Lung microvascular endothelial cell (primary cell): Measurements from ENCODE around the gene TEX22. TPM values are rescaled to one million over a fixed set of nuclear protein-coding genes. Genes with fewer than 3 reads are reported as not detected.
A peak's percentile ranks its signal among the peaks of the same experiment; 100 is the strongest.

ENCODE experiments used
- DNase-seq, 2 donors: peaks; one replicate each; pipeline versions ENCODE4 v3.0.0 to v3.0.0-alpha.2; 2010; ENCODE audit warnings: low read depth in 2 of 2
- total RNA-seq: library from RNA; depleted of rRNA; stranded (reverse); fragments of >200 nt; gene quantifications from 2 replicates; pipeline ENCODE4 v1.2.1, GENCODE V29; 2014

The TEX22 gene
- total RNA-seq, 1 donor from 2014 or later: under 0.01 TPM

DNA sequence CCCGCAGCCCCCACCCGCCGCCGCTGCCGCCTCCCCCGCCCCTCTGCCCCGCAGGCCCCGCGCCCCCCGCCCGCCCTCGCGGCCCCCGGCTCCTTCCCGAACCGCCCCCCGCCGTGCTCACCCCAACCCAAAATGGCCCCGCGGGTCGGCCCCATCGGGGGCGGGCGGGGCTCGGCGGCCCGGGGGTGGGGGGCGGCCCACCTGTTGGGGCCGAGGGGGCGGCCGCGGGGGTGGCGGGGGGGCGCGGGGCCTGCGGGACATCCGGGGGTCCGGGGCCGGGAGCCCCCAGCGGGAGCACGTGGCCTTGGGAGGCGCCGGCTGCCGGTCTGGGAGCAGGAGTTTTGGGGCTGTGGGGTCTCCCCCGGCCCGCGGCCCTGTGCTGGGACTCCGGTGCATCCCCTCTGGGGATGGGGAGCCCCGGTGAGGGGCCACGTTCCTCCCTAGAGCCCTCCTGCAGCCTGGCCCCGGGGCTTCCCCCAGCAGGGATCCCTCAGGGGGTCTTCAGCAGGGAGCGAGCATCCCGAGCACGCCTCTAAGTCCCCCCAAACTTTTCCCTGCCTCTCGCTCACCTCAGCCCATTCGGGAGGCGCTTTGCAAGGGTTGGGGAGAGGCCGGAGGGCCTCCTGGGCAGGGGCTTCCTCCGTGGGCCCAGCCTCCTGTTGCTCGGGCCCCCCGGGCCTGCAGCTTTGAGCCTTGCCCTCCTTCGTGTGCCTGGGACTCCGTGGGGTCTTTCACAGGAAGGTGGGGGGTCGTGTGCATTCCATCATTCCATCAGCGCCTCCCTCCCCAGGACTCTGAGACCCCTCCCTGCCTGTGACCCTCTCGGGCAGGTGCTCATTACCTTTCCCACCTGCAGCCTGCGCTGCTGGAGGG, 22.0 kb downstream of the TEX22 start:
- DNase-seq: no peak

DNA sequence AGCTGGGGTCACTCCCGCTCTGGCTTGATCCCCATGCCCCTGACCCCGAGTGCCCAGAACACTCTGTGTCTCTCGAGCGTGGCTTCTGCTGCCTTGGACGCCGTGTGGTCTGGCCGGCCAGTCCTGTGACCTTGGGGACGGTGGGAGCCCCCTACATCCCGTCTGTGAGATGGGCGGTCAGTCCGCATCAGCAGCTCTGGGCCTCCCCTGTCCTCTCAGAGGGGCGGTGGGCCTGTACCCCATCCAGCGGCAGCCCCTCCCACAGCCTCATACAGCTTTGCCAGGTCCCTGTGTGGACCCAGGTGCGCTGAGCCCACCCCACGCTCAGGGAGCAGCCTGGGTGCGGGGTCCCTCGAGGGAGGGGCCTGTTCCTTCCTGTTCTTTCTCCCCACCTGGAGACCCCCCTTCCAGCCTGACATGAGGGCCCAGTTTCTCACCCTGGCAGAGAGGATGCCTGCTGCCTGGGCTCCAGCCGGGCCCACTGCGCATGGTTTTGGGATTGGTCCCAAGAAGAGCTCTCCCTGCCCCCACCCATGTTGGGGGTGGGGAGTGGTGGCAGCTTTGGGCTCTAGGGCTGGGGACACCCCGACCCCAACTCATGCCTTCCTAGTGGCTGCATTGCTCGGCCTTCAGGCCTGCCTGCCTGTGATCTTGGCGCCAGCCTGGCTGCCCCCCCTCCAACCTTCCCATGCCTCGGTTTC, 22.8 kb downstream of the TEX22 start:
- no peak for DNase-seq

DNA sequence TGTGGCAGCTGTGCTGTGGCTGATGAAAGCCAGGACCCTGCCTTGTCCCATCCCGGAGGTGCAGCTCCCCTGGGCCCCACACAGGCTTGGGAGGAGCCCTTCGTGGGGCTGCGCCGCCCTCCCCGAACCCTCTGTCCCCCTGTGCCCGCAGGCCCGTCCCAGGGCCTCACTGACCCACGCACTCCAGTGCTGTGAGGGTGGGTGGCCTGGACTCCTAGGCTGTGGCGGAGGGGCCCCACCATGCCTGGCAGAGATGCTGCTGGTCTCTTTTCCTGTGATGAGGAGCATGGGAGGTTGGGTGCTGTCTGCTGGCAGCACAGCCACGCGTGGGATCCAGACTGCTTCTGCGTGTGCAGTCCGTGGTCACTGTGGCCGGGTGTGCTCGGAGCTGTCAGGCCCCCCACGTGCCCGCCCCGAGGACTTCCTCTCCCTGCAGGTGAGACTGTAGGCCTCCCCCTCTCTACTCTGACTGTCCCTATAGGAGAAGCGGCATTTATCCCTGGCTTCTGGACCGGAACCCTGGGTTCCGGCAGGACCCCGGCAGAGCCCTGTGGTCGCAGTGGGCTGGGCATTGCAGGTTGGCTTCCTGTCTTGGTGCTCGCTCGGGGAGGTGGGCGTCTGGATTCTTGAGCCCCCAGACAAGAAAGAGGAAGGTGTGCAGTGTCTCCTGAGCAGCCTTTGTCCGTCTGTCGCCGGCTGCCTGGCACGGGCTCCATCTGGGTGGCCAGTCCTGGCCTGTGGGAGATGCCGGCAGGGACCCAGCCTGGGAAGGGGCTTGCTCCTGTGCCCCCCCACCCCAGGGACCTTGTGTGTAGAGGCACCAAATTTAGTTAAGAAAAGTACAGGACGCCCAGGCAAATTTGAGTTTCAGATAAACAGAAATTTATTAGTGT, 23.6 kb downstream of the TEX22 start:
- no peak for DNase-seq

DNA sequence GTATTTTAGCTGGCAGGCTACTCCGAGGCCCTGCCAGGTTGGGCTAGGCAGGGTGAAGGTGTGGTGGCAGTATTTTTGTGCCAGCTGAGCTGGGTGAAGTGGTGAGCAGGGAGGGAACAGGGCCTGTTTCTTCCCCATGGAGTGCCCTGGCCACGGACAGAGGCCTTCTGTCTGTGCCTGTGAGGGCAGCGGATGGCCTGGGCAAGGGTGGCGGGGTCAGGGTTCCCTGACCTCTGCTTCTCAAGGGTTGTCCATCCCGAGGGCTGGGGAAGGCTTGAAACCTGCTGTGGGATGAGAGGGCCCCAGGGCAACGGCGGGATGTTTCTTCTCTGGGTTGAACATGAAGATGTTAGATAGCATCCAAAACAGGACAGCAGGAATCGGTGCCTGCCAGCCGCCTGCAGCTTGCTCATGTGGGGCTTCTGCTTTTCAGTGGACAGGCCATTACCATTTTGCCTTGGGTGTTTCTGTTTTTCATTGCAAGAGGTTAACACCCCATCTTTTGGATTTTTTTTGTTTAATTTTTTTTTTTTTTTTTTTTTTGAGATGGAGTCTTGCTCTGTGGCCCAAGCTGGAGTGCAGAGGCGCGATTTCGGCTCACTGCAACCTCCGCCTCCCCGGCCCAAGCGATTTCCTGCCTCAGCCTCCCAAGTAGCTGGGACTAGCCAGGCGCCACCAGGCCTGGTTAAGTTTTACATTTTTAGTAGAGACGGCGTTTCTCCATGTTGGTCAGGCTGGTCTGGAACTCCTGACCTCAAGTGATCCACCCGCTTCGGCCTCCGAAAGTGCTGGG, 24.6 kb downstream of the TEX22 start:
- DNase-seq: no peak

DNA sequence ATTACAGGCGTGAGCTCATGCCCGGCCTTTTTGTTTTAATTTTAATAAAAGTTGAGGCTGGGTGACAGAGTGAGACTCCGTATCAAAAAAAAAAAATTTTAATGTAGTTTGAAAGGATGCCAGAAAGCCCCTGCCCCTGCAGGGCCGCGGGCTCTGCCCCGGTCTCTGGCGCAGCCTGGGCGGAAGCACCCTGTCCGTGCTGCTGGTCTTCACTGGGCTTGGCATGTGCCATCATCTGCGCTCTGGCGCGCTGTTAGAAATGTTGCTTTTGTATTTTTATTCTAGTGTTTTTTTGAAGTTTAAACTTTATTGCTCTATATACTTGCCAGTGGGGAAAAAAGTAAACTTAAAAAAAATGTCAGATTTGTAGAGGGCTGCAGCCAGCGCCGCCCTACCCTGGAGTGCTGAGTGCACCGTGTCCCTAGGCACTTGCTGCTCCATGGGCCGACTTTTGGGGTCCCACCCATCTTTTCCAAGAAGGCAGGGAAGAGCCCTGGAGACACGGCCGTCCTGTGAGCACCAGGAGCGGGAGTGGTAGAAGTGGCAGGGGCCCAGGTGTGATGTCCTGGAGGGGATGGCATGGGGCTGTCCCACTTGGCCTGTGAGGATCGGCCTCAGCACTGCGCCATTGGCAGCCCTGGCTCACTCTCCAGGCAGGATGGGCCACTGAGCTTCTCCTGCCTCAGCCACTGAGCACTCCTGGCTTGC, 25.3 kb downstream of the TEX22 start:
- no peak for DNase-seq

DNA sequence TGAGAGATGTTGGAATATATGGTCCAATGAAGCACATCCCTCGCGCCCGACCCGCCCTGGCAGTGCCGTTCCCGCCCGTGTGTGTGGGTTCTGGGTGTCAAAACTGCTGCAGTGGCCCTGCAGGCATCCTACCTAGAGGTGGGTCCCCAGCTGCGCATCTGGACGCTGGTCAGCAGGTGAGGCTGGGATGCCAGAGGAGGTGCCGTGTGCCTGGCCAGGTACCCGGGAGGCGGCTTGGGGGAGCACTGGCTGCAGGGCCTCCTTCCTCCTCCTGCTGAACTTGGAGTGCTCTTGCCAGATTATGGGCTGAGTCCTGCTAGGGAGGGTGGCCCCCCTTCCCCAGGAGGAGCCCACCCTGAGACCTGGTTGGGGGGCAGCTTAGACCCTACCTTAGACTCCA, 26.5 kb downstream of the TEX22 start:
- DNase-seq: no peak

DNA sequence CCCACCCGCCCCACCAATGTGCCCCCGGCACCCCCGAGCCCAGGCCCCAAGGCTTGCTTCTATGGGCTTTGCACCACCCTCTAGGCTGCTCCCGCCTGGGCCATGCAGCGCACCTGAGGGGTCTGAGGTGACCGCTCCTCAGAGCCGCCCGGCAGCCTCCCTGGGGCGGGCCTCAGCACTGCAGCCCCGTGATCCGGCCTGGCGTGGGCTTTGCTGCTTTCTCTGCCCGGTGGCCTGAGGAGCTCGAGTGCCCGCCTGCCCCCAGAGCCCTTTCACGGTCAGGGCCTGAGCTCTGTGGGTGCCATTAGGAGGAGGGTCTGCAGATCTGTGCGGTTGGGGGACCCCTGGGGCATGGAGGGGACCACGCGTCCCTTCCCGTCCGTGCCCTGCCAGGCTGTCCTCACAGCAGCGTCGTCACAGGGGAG, 27.5 kb downstream of the TEX22 start:
- no peak for DNase-seq

DNA sequence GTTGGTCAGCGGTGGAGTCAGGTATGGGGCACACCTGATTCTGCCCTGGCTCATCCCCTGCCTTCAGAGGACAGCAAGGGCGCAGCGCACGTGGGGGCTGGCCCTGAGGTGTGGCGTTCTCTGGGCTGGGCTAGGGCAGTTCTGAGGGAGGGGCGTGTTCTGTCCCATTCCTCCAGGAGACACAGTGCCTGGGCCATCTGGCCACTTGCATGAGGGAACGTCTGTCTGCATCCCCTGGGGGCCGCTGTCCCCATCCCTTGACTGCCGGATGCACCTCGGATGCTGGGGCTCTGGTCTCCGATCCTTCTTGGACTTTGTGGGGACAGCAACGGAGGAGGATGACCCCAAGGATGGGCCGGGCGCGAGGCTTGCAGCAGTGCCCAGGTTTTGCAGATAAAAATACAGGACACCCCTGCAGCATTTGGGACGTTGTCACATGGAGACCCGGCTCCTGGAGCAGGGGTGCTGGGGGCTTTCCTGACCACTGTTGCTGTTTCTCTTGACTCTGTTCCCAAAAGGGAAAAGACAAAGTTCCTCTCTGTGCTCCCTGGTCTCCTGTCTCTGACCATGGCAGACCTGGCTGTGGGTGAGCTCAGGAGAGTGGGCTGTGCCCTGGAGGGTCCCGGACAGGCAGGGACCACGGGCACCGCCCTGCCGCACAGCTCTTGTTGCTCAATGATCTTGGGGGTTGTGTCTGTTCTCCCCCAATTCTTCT, 28.2 kb downstream of the TEX22 start:
- no peak for DNase-seq

DNA sequence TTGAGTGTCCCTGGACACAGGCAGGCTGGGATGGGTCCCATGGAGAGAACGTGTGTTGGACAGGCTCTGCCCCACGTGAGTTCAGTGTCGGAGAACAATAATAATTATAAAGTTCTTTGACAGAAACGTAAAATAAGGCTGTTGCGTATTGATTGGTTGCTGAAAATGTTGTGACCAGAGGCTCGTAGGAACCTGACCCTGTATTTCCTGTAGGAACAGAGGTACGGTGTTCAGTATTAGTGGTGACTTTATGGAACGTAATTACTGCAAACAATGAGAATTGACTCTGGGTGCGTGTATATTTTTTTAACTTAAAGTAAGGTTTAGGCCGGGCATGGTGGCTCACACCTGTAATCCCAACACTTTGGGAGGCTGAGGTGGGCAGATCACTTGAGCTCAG, 29.1 kb downstream of the TEX22 start:
- DNase-seq: no peak

DNA sequence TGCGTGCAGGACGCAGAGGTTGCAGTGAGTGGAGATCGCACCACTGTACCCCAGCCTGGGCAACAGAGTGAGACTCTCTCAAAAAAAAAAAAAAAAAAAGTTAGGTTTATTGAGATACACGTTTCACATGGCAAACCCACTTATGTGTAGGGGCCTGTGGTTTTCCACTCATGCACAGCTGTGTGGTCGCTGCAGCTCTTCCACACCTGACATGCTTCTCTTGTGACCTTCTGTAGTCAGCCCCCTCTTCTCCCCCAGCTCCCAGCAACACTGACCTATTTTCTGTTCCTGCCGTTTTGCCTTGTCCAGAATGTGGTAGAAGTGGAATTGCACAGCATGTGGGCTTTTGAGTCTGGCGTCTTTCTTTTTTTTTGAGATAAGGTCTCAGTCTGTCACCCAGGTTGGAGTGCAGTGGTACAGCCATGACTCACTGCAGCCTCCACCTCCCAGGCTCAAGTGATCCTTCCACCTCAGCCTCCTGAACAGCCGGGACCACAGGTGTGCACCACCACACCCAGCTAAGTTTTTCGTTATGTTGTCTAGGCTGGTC, 29.7 kb downstream of the TEX22 start:
- no peak for DNase-seq

DNA sequence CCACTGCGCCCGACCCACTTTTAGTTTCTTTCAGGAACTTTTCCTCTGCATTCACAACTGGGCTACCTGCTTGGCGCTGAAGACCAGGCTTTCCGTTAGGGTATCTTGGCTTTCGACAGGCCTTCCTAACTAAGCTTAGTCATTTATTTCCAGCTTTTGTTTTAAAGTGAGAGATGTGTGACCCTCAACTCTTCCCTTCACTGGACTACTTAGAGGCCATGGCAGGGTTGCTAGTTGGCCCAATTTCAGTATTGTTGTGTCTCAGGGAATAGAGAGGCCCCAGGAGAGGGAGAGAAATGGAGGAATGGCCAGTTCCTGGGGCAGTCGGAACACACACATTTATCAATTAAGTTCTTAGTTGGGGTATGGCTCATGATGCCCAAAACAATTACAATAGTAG, 31.7 kb downstream of the TEX22 start:
- DNase-seq: peak; percentile 69 to 90

DNA sequence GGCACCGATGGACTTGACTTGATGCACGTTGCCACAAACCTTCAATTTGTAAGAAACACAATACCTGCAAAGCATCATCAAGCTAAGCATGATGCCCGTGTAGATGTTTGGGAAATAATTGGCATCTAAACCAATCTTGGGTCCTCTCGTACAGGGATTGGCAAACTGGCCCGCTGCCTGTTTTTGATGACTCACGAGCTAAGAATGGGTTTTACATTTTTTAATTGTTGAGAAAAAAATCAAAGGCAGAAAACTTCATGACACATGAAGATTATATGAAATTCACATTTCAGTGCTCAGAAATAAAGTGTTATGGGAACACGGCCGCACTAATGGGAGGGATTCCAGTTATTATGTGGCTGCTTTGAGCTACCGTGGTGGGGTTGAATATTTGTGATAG, 32.2 kb downstream of the TEX22 start:
- DNase-seq: peak; percentile 79 to 85

DNA sequence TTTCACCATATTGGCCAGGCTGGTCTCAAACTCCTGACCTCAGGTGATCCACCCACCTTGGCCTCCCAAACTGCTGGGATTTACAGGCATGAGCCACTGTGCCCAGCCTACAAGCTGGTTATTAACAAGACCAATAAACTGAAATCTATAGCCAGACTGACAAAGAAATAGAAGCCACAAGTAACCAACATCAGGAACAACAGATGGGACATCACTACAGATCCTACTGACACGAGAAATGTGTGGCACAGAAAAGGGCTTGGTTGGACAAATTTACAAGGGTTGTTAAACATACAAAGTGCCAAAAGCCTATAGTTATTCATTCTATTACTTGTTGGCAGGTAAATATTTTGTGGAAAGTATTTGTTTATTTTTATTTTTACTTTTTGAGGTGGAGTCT, 32.9 kb downstream of the TEX22 start:
- no peak for DNase-seq

DNA sequence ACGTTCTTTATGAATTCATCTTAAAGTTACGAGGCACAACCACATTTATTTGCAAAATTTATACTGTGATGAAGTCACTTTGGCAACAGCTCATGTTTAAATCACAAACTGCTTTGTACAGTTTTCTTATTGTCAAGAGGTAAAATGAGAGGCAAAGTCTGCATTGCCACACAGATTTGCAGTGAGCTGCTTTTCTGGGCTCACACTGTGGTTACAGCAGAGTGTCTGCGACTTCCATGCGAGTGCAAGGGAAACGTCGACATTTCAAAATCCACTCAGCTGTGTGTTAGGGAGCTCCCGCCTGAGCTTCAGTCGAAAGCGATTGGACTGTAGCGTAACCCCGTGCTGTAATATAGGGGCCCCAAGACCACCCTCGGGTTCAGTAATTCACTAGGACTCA, 34.3 kb downstream of the TEX22 start:
- DNase-seq: no peak

DNA sequence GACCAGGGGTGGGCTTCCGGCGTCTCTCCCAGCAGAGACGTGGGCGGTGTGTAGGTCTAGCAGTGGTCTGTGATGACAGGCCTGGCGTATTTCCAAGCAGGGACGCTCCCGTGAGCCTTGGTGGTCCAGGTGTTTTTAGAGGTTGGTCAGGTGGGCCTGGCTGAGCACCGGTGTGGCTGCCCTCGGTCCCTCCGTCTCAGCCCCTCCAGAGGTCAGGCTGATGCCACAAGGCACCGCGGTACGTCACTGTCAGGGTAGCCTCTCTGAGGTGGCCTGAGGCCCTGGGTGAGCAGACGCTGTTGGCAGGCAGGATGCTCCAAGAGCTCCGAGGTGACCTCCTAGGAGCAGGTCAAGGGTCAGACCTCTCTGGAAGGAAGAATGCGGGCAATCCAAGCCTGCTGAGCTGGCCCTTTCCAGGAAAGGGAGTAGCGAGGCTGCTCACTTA, 34.8 kb downstream of the TEX22 start:
- no peak for DNase-seq

DNA sequence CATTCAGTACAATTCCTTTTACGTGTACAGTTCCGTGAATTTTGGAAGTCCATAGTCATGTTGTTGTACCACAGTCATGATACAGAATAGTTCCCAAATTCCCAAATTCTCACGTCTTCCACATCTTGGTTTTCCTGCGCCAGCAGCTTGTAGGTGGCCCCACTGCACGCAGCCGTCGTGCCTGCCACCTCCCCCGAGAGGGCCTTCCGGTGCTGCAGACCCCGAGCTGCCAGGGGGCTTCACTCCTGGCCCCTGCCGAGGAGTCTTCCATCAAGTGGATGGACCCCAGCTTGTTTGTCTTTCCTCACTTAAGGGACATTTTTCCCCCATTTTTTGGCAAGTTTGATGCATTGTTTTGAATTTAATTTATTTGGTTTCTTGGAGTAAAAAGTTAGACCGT, 38.1 kb downstream of the TEX22 start:
- DNase-seq: no peak

DNA sequence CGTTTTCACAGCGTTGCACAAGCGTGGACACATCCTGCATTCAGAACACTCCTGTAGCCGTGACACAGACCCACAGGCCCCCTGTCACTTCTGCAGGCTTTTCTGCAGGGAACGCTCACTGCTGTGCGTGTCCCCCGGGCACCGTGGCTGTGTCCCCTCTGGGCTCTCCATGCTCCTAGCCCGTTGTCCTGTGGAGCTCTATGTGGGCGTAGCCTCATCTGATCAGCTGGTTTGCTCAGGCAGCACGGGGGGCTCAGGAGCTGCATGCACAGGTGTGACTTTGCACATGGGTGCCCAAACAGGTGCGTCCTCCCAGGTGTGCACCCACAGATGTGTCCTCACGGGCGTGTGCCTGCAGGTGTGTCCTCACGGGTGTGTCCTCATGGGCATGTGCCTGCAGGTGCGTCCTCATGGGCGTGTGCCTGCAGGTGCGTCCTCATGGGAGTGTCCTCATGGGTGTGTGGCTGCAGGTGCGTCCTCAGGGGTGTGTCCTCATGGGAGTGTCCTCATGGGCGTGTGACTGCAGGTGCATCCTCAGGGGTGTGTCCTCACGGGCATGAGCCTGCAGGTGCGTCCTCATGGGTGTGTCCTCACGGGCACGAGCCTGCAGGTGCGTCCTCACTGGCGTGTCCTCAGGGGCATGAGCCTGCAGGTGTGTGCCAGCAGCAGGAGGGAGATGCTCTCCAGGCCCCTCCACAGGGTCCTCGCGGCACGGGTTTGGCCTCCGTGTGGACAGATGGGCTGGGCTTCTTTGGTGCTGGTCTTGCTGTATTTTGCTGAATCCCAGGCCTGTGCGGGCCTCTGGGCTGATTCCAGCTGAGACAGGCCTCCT, 38.8 kb downstream of the TEX22 start:
- no peak for DNase-seq

DNA sequence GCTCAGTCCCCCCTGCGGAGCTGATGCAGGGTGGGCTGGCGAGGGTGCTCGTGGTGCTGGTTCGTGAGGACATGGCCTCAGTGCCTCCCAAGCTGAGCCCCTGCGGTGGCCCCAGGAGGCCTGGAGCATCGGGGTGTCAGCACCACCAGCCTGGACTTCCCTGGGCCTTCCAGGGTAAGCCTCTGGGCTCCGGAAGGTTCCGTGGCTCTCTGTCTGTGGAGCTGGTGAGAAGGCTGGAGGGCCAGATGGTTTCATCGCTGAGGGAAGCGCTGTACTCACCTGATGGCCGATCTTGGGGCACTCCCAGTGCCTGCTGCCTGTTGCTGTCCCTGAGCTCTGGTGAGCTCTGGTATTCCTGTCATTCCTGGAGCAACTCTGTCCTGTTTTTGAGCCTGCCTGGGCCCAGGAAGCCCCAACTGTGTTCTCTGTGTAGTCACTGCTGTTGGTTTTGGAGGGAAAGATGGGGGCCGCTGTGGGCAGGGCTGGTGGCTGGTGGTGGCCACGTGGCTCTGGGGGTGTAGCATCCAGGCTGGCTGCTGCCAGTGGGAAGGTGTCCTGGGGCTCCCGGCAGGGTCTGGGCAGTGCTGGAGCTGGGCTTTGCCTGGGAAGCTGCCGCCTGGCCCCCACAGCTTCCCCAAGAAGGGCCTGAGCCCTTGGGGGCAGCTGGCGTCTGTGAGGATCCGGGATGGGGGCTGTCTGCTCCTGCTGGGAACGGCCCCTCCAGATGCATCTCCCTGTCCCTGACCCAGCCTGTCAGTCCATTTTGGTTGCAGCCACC, 39.6 kb downstream of the TEX22 start:
- no peak for DNase-seq
